ENCODE measurements around the gene DPF3.

The DPF3 gene

GRCh38 chr14:72924337-72924736 lies 30.4 kb upstream of the DPF3 start:
- H3K27me3 ChIP-seq (replicated peaks; ENCODE audit: control insufficient read depth, insufficient read depth, low read length): no peaks in the 10 kb centered on the region
- TF ChIP-seq, protein P1, sequence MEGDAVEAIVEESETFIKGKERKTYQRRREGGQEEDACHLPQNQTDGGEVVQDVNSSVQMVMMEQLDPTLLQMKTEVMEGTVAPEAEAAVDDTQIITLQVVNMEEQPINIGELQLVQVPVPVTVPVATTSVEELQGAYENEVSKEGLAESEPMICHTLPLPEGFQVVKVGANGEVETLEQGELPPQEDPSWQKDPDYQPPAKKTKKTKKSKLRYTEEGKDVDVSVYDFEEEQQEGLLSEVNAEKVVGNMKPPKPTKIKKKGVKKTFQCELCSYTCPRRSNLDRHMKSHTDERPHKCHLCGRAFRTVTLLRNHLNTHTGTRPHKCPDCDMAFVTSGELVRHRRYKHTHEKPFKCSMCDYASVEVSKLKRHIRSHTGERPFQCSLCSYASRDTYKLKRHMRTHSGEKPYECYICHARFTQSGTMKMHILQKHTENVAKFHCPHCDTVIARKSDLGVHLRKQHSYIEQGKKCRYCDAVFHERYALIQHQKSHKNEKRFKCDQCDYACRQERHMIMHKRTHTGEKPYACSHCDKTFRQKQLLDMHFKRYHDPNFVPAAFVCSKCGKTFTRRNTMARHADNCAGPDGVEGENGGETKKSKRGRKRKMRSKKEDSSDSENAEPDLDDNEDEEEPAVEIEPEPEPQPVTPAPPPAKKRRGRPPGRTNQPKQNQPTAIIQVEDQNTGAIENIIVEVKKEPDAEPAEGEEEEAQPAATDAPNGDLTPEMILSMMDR (IDR thresholded peaks at IDR 0.05; ENCODE audit: insufficient read depth, low read length, poor library complexity, severe bottlenecking): no peak
- H3K36me3 ChIP-seq (ENCODE audit: control insufficient read depth, insufficient read depth, low read length): no peaks in the 10 kb centered on the region
- no peak overlapping the region for H3K4me3 ChIP-seq (replicated peaks; ENCODE audit: low read depth, low read length)
- DNase-seq (ENCODE audit: extremely low read depth, insufficient read length): no peak

GRCh38 chr14:72921396-72921795 lies 27.5 kb upstream of the DPF3 start:
- no peak overlapping the region for H3K4me3 ChIP-seq (replicated peaks; ENCODE audit: low read depth, low read length)
- no peaks in the 10 kb centered on the region; the same call in 1 of the 2 replicates for H3K27me3 ChIP-seq (replicated peaks; ENCODE audit: control insufficient read depth, insufficient read depth, low read length)
- DNase-seq (ENCODE audit: extremely low read depth, insufficient read length): no peak
- TF ChIP-seq, protein P1 (IDR thresholded peaks at IDR 0.05; ENCODE audit: insufficient read depth, low read length, poor library complexity, severe bottlenecking): no peak
- H3K36me3 ChIP-seq (ENCODE audit: control insufficient read depth, insufficient read depth, low read length): no peaks in the 10 kb centered on the region

GRCh38 chr14:72920008-72920407 lies 26.1 kb upstream of the DPF3 start:
- Histone ChIP-seq H3K4me3 (replicated peaks; ENCODE audit: low read depth, low read length) (no peak overlapping the region), H3K27me3 (replicated peaks; ENCODE audit: control insufficient read depth, insufficient read depth, low read length) (no peaks in the 10 kb centered on the region; the same call in 1 of the 2 replicates), H3K36me3 (ENCODE audit: control insufficient read depth, insufficient read depth, low read length) (no peaks in the 10 kb centered on the region)
- no peak for DNase-seq (ENCODE audit: extremely low read depth, insufficient read length)
- TF ChIP-seq, protein P1 (IDR thresholded peaks at IDR 0.05; ENCODE audit: insufficient read depth, low read length, poor library complexity, severe bottlenecking): peak; percentile 15

DNA sequence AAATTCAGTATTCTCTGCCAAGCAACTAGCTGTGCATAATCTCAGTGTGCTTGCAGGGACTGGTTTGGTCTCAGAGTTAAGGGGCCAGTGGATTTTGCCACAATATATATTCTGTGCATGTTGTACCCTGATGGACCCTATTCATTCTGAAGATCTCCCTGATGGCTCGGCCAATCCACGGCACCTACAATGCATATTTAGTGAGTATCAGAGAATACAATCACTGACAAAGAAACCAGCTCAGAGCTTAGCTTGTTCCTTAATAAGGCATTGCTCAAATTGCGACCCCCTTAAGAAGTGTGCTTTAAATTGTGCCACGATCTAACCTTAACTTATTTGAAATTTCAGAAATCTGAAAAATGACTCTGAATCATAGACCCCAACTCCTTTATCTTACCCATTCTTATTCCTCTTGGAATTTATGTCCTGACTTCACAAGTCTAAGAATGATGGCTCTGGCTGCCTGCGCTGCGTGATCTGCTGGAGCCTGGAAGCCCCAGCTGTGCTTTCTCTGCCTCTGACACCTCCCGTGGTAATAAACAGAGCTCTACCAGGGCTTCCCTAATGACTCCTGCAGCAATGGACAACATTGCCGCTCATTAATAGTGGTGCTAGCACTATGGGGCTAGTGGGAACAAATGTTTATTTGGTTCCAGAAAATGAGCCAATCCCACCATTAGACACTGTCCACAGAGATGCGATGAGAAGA lies 23.3 kb upstream of the DPF3 start:
- TF ChIP-seq, protein P1 (IDR thresholded peaks at IDR 0.05; ENCODE audit: insufficient read depth, low read length, poor library complexity, severe bottlenecking): no peak
- no peaks in the 10 kb centered on the region; the same call in 1 of the 2 replicates for H3K27me3 ChIP-seq (replicated peaks; ENCODE audit: control insufficient read depth, insufficient read depth, low read length)
- H3K36me3 ChIP-seq (ENCODE audit: control insufficient read depth, insufficient read depth, low read length): no peaks in the 10 kb centered on the region
- H3K4me3 ChIP-seq (replicated peaks; ENCODE audit: low read depth, low read length): no peak overlapping the region
- no peak for DNase-seq (ENCODE audit: extremely low read depth, insufficient read length)

GRCh38 chr14:72916174-72916573 lies 22.3 kb upstream of the DPF3 start:
- TF ChIP-seq, protein P1 (IDR thresholded peaks at IDR 0.05; ENCODE audit: insufficient read depth, low read length, poor library complexity, severe bottlenecking): no peak

More at GRCh38 chr14:72916174-72916573, 22.3 kb upstream of the DPF3 start:
- Histone ChIP-seq H3K36me3 (ENCODE audit: control insufficient read depth, insufficient read depth, low read length) (no peaks in the 10 kb centered on the region), H3K4me3 (replicated peaks; ENCODE audit: low read depth, low read length) (no peak overlapping the region), H3K27me3 (replicated peaks; ENCODE audit: control insufficient read depth, insufficient read depth, low read length) (no peaks in the 10 kb centered on the region; the same call in 1 of the 2 replicates)
- no peak for DNase-seq (ENCODE audit: extremely low read depth, insufficient read length)
